HG02884 (cell line): ENCODE measurements around the gene CBX4.

ENCODE experiments used
- ATAC-seq: cut with Tn5 transposase; IDR thresholded peaks from one replicate; pipeline ENCODE4 v1.9.1; 2021; ENCODE audit warnings: mild to moderate bottlenecking, moderate library complexity; ENCODE audit not compliant: unreplicated experiment

Gene CBX4

GRCh38 chr17:79802736-79803420, 36.4 kb downstream of the CBX4 start:
- no peak for ATAC-seq

DNA sequence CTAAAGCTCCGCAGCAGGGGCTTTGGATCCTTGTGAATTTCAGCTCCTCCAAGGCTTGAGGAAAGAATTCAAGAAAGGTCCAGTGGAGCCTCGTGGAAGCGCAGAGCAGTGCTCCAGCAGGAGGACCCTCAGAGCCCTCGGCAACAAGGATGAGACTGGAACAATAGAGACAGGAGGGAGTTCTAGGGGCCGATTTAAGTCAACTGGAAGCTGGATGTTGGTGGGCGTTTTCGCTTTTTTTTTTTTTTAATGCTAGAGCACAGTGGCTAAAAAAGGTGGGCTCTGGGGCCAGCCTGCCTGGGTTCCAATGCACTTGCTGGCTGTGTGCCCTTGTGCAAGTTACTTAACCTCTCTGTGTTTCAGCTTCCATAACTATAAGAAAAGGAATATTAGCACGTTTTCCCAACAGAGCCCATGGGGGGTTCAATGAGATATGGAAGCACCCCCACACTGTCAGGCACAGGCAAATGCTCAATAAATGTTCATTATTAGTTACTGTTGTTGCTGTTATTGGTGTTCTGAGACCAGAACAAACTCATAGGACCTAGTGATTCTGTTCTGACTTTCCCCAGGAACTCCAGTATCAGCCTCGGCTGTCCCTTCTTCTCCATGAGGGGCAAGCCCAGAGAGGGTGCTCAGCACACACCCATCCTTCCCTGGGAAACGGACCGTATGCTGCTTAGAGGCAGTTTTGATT, 37.1 kb downstream of the CBX4 start:
- ATAC-seq, result no peak

DNA sequence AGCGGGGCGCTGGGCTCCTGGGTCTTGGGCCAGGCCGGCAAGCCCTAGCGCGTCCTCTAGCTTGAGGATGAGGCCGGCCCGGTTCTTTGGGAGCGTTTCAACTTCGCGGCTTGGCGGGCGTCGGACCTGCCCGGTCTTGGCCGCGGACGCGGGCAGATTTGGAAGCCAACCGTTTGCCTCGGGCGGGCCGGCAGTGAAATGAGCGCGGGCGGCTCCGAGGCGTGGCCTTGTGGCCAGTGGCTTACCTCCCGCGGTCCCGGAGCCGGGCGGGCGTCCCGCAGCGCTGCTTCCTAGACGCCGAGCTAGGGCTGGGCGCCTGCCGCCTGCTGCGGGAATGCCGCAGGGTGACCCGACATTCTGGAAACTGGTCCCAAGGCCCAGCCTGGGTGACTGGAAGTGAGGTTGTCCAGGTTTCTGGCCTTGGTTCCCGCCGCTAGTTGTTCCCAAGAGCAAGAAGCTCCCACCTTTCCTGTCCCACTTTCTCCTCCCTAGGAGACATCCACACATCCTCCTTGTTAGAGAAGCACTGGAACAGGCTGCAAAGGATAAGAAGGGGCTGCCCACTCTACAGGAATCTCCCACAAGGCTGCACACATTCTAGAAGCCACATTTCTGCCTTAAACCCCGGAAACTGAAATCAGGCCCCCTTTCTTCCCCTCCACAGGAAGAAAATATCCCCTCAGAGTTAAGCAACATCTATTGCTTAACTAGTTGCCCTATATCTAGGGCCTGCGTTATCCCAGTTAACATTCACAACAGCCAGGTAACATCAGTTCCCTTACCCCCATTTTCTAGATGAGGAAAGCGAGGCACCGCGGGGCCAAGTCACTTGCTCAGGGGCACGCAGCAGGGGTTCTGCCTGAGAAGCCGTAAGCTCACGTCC, 37.8 kb downstream of the CBX4 start:
- ATAC-seq, result no peak

DNA sequence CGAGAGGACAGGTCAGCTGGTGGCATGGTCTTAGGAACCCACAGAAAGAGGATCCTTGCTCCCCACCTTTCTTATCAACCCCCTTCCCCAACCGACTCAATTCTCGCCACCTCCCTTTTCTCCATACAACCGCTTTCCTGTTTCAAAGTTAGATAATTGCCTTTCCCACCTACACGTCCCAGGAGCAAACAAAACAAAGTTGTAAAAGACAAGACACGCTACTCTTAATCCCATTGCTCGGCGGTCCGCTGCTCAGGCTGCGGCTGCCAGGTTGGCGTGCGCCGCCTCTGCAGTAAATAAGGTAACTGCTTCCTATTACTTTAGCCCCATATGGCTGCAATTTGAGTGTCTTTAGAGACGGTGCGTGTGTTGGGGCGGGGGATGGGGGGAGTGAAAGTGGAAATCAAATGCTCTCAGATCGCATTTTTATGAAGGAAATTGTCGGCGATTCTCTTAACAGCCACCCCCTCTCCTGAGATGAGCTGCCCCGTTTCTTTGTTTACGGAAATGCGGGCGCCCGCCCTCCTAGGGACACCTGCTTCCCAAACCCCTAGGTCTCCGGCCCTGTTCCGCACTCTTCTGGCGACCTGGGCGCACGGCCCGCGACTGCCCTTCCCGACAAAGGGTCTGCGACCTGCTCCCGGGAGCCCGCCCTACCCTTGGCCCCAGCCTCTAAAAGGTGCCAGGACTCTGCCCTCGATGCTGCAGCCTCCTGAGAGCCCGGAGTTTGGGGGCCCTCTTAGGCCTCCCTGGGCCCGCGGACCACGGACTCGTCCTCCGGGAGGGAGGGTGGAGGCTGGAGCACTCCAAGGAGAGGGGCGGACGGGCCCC, 38.7 kb downstream of the CBX4 start:
- ATAC-seq, result no peak

GRCh38 chr17:79799538-79800324, 39.5 kb downstream of the CBX4 start:
- no peak for ATAC-seq

GRCh38 chr17:79799174-79799537, 40.1 kb downstream of the CBX4 start:
- ATAC-seq, result no peak

DNA sequence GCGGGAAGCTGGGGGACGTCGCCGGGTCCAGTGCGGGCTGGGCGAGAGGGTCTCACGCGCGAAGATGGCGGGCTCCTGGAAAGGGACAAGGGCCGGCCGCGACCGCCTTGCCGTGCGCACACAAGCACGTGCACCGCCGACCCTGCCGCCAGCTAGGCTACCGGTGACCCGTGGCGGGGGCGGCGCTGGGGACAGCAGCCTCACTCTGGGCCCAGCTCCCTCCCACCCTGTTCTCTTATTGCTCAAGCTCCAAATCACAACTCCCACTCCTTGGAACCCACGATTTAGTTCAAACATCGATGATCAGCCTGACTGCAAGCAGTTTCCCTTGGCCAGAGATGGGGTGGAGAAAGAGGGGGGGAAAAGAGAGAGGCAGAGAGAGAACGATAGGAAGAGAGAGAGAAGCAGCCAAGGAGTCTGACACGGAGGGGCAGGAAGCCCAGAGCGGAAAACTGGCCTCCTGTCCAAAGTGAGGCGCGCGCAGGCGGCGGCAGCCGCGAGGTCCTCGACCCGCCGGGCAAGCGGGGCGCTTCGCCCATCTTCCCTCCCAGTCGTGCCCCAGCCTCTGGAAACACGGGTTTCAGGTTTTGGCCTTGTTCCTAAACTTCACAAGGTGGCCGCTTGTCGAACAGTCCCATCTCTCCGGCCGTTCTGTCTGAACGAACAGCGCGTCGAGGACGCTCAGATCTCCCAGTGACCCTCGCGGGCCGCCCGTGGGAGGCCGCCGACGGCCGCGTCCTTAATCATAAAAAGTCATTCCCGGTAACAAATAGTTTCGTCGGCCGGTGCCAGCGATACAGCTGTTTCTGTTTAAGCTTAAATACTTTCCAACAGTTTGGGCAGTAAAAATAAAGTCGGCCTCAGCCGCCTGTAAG, 40.7 kb downstream of the CBX4 start:
- ATAC-seq, result no peak

DNA sequence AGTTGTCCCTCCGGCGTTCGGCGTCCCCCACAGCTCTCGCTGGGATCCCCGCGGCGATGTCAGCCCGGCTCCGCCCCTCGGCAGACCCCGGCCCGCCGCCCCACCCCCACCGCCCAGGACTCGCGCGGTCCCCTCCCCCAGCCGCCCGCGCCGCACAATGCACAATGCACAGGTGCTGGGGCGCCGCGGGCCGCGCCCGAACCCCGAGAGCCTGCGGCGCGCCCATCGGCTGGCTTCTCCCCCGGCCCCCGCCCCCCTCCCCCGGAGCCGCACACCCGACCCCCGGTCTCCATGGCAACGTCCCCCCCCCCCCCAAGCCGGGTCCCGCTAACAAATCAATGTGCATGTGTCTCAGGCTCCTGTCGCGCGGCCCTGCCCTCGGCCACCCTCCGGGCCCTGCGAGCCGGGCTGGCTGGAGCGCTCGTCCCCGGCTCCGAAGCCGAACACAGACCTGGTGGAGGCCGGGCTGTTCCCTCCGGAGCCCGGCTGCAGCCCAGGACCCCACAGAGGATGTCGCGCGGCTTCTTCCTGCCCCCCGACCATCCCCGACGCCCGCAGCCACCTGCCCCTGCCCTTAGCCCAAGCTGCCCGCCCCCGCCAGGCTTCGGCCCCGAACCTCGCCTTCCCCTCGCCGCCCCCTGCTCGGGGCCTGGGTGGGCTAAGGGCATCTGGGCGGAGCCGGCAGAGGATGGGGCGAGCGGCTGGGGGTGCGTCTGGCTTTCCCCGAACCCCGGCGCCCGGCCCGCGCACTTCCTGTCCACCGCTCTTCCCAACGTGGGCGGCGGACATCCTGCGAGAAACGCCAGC, 41.5 kb downstream of the CBX4 start:
- ATAC-seq, result no peak

DNA sequence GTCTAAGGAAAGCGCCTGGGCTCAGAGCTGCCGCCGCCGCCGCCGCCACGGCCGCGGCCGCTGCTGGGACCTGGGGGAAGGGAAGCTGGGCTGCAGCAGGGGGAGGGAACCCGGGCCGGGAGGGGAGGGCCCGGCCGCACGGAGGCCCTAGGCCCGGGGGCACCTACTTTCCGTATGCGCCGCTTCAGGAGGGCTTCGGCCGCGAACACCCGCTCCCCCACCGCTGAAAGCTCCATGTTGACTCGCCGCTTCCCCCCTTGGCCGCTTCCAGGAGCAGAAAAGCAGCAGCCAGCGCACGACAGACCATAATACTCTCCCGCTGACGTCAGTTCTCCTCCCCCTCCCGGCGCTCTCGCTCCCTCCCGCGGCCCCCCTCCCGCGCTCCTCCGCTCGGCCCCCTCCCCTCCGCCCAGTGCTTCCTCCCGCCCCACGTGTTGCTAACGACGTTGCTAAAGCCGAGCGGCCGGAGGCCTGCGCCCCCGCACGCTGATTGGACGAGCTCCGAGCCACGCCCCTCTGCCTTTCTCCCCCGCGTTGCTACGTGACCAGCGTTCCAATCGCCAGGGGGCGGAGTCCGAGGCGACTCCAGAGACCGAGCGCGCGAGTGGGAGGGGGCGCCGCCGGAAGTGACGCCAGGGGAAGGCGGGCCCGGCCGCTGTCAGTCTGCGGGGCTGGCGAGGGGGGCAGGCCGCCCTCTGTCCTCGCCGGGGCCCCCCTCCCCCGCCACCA, 42.3 kb downstream of the CBX4 start, which contains the start of gene CBX8:
CBX8 (minus strand) TSS at position 315 of the 729 bp plus-strand sequence; CDS start at position 236, 79 bp downstream.
- ATAC-seq, result peak; percentile 87

DNA sequence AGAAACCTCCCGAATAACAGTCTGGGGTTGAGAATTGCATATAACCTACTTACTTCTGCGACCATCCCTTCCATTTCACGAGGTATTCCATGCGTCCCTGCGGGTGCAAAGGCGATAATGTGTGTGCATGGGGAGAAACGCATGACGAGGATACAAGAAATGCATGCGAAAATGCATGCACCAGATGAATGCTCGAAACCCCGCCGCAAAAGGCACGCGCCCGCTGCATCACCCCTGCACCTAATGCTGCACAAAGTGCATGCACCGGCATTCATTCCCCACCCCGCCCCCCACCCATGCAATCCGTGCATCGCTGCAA, 42.8 kb downstream of the CBX4 start:
- no peak for ATAC-seq

DNA sequence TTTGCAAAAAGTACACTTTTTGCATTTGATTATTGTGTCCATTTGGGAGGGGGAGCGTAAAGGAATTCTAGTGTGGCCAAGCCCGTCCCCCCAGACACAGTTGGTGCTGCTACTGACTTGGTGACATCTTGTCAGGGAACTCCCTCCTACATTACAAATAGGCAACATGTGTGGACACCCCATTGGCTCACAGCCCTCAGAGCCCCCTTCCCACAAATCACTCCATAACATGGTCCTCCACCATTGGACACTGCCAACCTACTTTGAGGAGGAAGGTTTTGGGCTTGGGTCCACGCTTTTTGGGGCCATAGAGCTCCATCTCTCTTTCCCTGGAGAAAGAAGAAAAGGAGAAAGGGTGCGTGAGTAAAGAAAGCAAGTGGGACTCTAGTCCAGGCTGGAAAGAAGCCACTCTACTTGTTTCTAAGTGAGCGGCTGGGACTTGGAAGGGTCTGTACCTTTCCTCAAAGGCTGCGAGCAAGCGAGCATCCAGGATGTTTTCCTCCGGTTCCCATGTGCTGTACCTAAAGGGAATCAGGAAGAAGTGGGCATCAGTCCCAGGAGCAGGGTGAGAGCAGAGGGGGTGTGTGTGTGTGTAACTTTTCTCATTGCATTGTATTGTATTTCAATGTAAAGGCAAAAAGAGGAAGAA, 43.3 kb downstream of the CBX4 start:
- ATAC-seq, result no peak

- no peak for ATAC-seq
These were observed 44.4 kb downstream of the CBX4 start for GRCh38 chr17:79794659-79795511.

- no peak for ATAC-seq
These were observed 45.3 kb downstream of the CBX4 start for GRCh38 chr17:79793924-79794304.

- ATAC-seq, result no peak
These were observed 46.0 kb downstream of the CBX4 start for GRCh38 chr17:79792984-79793923.

DNA sequence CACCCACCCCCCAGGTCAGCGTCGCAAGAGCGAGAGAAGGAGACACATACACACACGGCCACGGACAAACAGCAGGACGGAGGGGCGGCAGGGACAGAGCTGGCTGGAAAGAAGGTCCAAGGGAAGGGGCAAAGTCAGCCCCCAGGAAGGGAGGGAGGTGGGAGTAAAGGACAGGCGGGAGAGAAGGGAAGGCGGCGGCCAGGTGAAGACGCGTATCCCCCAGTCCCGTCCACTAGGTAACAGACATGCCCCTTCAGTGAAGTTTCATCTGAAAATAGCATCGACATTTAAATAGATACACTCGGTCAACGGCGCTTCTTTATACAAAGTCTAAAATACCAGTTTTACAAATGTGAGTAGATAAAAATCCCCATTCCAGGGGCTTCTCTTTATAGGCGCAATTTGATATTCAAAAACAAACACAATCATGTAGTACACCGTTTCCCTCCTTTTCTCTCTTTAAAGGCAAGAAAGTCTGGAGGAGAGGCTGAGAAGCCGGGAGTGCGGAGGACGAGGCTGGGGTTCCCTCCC, 46.8 kb downstream of the CBX4 start:
- no peak for ATAC-seq
